Osteocyte (in vitro differentiated cells): ENCODE results near the gene BCAP29. TPM values are rescaled to one million over a fixed set of nuclear protein-coding genes. Genes with fewer than 3 reads are reported as not detected.

Source experiments
- DNase-seq: peaks from one replicate; pipeline ENCODE4 v3.0.0; 2021; ENCODE audit warnings: mixed read lengths; ENCODE audit not compliant: unreplicated experiment; ENCODE audit errors: extremely low spot score
- H3K27ac Mint-ChIP-seq: one replicate; pipeline ENCODE4 v1.8.0; 2021; ENCODE audit warnings: mild to moderate bottlenecking, mixed read lengths; ENCODE audit not compliant: unreplicated experiment
- H3K27me3 Mint-ChIP-seq: one replicate; pipeline ENCODE4 v1.8.0; 2021; ENCODE audit warnings: mixed read lengths; ENCODE audit not compliant: unreplicated experiment
- H3K36me3 Mint-ChIP-seq: one replicate; pipeline ENCODE4 v1.8.0; 2021; ENCODE audit warnings: mixed read lengths; ENCODE audit not compliant: unreplicated experiment
- H3K4me1 Mint-ChIP-seq: one replicate; pipeline ENCODE4 v1.8.0; 2021; ENCODE audit warnings: mixed read lengths; ENCODE audit not compliant: unreplicated experiment
- H3K4me3 Mint-ChIP-seq: one replicate; pipeline ENCODE4 v1.8.0; 2021; ENCODE audit warnings: mild to moderate bottlenecking, moderate library complexity, mixed read lengths; ENCODE audit not compliant: unreplicated experiment
- H3K9me3 Mint-ChIP-seq: one replicate; pipeline ENCODE4 v1.8.0; 2021; ENCODE audit warnings: mixed read lengths; ENCODE audit not compliant: unreplicated experiment
- total RNA-seq: library from RNA; stranded (reverse); gene quantifications from 2 replicates; pipeline ENCODE4 v1.2.1, GENCODE V29; 2021
- TF ChIP-seq, protein P1 (sequence below): fragments of 200-600 bp; sonication (generic); IDR thresholded peaks from 2 replicates; pipeline ENCODE4 v1.5.0; 2021; ENCODE audit warnings: antibody characterized with exemption, mild to moderate bottlenecking, moderate library complexity

BCAP29 gene
- total RNA-seq, 1 donor from 2014 or later: 62.5 TPM

DNA sequence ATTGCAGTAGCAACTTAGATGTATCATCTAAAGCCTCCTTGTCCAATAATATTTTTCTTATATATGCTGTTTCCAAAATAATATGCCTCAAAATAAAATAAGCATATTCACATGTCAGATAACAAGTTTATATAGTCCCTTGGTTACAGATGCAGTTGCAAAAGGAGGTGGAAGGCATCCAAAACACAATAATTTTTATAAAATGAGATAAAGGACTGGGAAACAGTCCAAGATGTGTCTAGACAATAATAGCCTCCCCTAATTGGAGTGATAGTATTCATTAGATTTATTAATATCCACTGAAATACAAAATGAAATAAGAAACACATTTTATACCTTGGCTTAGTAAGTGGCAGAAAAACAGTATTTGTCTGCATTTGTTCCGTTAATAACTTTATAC is 30.3 kb downstream of the BCAP29 start:
- H3K27ac Mint-ChIP-seq: no peak overlapping the region
- DNase-seq: no peak
- peaks cover 28% of the 10 kb centered on the region for H3K36me3 Mint-ChIP-seq
- no peaks in the 10 kb centered on the region for H3K27me3 Mint-ChIP-seq
- peaks cover 2% of the 10 kb centered on the region for H3K4me1 Mint-ChIP-seq
- no peaks in the 10 kb centered on the region for H3K9me3 Mint-ChIP-seq
- TF ChIP-seq, protein P1, sequence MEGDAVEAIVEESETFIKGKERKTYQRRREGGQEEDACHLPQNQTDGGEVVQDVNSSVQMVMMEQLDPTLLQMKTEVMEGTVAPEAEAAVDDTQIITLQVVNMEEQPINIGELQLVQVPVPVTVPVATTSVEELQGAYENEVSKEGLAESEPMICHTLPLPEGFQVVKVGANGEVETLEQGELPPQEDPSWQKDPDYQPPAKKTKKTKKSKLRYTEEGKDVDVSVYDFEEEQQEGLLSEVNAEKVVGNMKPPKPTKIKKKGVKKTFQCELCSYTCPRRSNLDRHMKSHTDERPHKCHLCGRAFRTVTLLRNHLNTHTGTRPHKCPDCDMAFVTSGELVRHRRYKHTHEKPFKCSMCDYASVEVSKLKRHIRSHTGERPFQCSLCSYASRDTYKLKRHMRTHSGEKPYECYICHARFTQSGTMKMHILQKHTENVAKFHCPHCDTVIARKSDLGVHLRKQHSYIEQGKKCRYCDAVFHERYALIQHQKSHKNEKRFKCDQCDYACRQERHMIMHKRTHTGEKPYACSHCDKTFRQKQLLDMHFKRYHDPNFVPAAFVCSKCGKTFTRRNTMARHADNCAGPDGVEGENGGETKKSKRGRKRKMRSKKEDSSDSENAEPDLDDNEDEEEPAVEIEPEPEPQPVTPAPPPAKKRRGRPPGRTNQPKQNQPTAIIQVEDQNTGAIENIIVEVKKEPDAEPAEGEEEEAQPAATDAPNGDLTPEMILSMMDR: no peak
- H3K4me3 Mint-ChIP-seq: no peak overlapping the region

GRCh38 chr7:107613439-107613838 is 33.4 kb downstream of the BCAP29 start:
- no peak for DNase-seq
- Mint-ChIP-seq H3K27me3 (no peaks in the 10 kb centered on the region), H3K4me3 (no peak overlapping the region), H3K9me3 (no peaks in the 10 kb centered on the region), H3K27ac (no peak overlapping the region), H3K36me3 (peaks cover 38% of the 10 kb centered on the region), H3K4me1 (peaks cover 2% of the 10 kb centered on the region)
- TF ChIP-seq, protein P1: no peak

GRCh38 chr7:107613948-107614347 is 33.9 kb downstream of the BCAP29 start:
- H3K4me1 Mint-ChIP-seq: peaks cover 2% of the 10 kb centered on the region
- no peak overlapping the region for H3K4me3 Mint-ChIP-seq
- H3K9me3 Mint-ChIP-seq: no peaks in the 10 kb centered on the region
- TF ChIP-seq, protein P1: no peak
- H3K36me3 Mint-ChIP-seq: peaks cover 37% of the 10 kb centered on the region
- no peak overlapping the region for H3K27ac Mint-ChIP-seq
- no peak for DNase-seq
- no peaks in the 10 kb centered on the region for H3K27me3 Mint-ChIP-seq

DNA sequence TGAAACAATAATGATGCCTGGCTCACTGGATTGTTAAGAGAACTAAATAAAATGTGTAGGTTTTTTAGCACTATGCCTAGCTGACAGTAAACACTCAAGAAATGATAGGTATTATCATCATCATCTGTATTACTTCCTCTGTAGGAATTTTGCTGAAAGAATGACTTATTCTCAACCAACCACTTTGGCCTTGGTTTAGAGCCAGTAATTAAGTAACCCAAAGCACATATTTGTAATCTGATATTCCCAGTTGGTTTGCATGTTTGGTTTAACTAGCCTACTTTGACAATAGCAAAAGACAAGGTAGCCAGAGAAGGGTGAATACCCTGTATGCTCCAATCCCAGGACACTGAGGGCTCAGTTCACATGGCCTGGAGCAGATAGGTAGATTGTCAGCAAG is 34.4 kb downstream of the BCAP29 start:
- DNase-seq: no peak

DNA sequence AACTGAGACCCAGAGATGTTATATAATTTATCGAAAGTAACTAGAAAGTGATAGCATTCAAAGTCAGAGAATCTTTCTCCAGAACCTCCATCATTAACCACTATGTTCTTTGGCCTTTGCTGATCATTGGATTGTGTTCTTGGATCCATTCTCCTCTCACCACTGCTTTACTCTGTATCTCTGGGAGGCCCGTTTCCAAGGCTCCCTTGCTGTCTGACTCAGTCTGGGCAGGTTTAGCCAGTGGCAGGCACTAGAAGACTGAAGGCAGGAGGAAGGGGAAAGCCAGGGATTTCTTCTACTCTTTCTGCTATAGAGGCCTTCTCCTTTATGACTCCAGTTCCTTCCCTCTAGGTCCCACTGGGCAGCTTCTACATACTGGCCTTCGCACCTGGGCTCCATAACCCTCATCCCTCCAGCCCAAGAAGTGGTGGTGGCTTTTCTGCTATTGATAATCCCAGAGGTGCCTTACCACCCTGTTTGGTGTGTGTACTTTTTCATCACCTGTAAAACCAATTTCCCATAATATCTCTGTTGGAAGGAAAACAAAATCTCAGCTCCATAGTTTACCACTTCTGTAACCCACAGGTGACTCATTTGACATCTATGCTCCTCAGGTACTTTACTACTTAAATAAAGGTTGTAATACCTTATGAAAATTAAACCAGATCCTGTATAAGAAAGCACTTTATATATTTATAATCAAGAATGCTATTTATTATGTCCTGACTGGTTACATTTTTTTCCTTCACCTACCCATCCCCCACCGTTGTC is 36.0 kb downstream of the BCAP29 start:
- Mint-ChIP-seq H3K4me3 (no peak overlapping the region), H3K27me3 (no peaks in the 10 kb centered on the region), H3K4me1 (peaks cover 2% of the 10 kb centered on the region), H3K27ac (no peak overlapping the region), H3K9me3 (no peaks in the 10 kb centered on the region), H3K36me3 (peaks cover 35% of the 10 kb centered on the region)
- TF ChIP-seq, protein P1: no peak
- DNase-seq: no peak

More for the DNA sequence above, 34.4 kb downstream of the BCAP29 start:
- TF ChIP-seq, protein P1: no peak
- no peak overlapping the region for H3K4me3 Mint-ChIP-seq
- H3K9me3 Mint-ChIP-seq: no peaks in the 10 kb centered on the region
- no peaks in the 10 kb centered on the region for H3K27me3 Mint-ChIP-seq
- peaks cover 37% of the 10 kb centered on the region for H3K36me3 Mint-ChIP-seq
- H3K4me1 Mint-ChIP-seq: peaks cover 2% of the 10 kb centered on the region
- H3K27ac Mint-ChIP-seq: no peak overlapping the region
